Sigmoid colon (tissue), 4 donors: ENCODE results near the gene WNT11.

Experiments
- EP300 ChIP-seq, 4 donors: sonication (generic); formaldehyde crosslinking; IDR thresholded peaks; one replicate each; pipeline ENCODE4 v1.6.1; 2017; ENCODE audit warnings: antibody characterized with exemption in 4 of 4
- POLR2A ChIP-seq, 2 donors: fragments of 450-650 bp; IDR thresholded peaks; one replicate each; pipeline ENCODE4 v1.6.1; 2016; ENCODE audit warnings: antibody characterized with exemption in 2 of 2, mild to moderate bottlenecking in 2 of 2, moderate library complexity in 2 of 2
- POLR2AphosphoS5 ChIP-seq, 4 donors: sonication (generic); formaldehyde crosslinking; IDR thresholded peaks; one replicate each; pipeline ENCODE4 v1.6.1; 2017; ENCODE audit warnings: antibody characterized with exemption in 4 of 4
- TF ChIP-seq, protein P1 (sequence below), 4 experiments: fragments of 450-650 bp in 3 of 4; fragments of 200-600 bp in 1 of 4; IDR thresholded peaks; one replicate each; pipeline ENCODE4 v1.5.1; 2016 to 2019; ENCODE audit warnings: antibody characterized with exemption in 4 of 4, mild to moderate bottlenecking in 3 of 4, moderate library complexity in 2 of 4

DNA sequence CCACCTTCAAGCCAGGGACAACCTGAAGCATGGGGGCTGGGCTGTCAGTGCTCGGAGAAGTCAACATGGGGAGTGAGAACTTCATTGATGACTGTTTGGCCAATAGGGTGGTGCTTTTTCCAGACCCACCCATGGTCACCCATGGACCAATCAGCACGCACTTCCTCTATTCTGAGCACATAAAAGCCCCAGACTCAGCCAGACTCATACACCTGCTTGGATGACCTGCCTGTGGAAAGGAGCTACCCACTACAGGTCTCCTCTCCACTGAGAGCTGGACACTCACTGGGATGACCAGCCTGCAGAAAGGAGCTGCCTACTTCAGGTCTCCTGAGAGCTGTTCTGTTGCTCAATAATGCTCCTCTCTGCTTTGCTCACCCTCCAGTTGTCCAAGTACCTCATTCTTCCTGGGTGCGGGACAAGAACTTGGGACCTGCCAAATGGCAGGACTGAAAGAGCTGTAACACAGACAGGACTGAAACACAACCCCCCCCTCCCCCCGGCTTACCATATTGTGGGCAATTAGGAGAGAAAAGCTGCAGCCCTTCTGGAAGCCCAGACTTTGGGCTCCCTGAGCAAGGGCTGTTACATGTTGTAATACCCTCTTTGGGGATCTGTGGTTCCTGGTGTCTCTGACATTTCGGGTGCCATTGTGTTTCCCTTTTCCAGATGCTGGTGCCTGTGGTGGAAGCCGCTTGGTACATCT lies 44.4 kb upstream of the WNT11 start:
- no peak for TF ChIP-seq POLR2A (IDR thresholded peaks at IDR 0.05)
- TF ChIP-seq, protein P1, sequence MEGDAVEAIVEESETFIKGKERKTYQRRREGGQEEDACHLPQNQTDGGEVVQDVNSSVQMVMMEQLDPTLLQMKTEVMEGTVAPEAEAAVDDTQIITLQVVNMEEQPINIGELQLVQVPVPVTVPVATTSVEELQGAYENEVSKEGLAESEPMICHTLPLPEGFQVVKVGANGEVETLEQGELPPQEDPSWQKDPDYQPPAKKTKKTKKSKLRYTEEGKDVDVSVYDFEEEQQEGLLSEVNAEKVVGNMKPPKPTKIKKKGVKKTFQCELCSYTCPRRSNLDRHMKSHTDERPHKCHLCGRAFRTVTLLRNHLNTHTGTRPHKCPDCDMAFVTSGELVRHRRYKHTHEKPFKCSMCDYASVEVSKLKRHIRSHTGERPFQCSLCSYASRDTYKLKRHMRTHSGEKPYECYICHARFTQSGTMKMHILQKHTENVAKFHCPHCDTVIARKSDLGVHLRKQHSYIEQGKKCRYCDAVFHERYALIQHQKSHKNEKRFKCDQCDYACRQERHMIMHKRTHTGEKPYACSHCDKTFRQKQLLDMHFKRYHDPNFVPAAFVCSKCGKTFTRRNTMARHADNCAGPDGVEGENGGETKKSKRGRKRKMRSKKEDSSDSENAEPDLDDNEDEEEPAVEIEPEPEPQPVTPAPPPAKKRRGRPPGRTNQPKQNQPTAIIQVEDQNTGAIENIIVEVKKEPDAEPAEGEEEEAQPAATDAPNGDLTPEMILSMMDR (IDR thresholded peaks at IDR 0.05), result no peak
- TF ChIP-seq EP300 (IDR thresholded peaks at IDR 0.05), result no peak
- TF ChIP-seq POLR2AphosphoS5 (IDR thresholded peaks at IDR 0.05), result no peak
